ENCODE measurements around the gene PUM1.

DNA sequence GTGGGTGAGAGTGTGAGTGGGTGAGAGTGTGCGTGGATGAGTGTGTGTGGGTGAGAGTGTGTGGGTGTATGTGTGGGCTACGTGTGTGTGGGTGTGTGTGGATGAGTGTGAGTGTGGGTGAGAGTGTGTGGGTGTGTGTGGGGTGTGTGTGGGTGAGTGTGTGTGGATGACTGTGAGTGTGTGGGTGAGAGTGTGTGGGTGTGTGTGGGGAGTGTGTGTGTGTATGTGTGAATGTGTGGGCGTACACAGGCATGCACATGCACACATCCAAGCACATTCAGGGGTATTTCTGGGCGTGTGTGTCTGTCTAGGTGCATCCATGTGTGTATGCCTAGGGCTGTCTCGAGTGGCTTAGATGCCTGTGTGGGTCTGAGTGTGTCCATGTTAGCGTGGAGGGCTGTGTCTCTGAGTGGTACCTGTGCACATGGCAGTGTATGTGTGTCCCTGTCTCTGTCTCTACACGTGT is 171.0 kb downstream of the PUM1 start:
- TF ChIP-seq TAF1 (IDR thresholded peaks at IDR 0.05; ENCODE audit: borderline replicate concordance, low read depth, low read length) (no peak), POLR2A (IDR thresholded peaks at IDR 0.05; ENCODE audit: low read depth, low read length) (no peak)

All from GM12892 (cell line).